Stimulated activated CD4-positive, alpha-beta T cell treated with anti-CD3 and anti-CD28 coated beads, Interleukin-4, amount 100 ng/mL, for 24 hours (primary cell): Measurements from ENCODE around the gene OGA.

ENCODE experiments used
- DNase-seq: peaks from one replicate; pipeline ENCODE4 v3.0.0-alpha.2; 2020

Gene OGA

DNA sequence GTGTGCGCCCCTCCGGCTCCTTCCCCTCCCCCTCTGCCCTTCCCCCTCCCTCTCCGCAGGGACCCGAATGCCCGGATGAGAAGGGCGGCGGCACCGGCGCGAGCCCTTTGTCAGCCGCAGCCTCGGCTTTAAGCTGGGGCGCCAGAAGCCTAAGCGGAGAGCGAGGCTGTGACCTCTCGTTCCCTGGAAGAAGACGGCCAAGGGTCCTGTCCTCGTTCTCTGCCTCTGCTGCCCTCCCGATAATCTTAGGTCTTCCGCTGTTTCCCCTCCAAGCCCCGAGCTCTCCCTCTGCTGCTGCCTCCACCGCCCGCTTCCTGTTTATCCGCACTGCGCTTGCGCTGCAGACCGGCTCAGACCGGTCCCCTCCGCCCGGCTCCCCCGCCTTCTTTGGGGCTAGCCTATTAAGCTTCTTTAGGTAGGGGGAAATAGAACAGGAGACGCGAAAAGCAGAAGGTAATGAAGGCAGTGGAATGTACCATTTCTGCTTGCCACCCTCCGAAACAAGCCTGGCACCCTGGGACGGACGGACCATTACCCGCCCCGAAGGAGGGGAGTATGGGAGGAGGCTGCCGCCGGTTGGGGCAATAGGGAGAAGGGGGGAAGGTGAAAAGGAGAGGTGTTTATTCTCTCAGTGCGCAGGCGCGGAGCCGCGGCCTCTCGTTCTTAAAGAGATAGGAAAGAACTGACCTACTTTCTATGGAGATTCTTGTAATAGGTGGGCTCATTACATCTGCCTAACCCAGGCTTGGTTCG is at the start of gene OGA:
OGA (minus strand) TSS at position 326 of the 753 bp plus-strand sequence. CDS start 422 bp downstream, outside the sequence.
- peak; percentile 98 for DNase-seq

DNA sequence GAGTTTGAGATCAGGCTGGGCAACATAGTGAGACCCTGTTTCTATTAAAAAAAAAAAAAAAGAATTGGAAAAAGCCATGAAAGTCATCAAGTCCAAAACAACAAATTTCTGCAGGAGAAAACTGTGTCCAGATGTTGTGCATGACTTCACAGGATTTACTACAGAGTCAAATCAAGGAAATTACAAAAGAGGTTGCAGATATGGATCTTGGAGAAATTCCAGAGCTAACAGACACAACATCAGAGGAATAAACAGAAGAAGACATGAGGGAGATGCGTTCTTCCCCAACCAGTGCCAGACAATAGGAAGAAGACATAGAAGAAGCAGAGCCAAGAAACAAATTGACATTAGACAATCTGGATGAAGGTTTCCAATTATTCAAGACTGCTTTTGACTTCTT is 49.7 kb upstream of the OGA start:
- no peak for DNase-seq

DNA sequence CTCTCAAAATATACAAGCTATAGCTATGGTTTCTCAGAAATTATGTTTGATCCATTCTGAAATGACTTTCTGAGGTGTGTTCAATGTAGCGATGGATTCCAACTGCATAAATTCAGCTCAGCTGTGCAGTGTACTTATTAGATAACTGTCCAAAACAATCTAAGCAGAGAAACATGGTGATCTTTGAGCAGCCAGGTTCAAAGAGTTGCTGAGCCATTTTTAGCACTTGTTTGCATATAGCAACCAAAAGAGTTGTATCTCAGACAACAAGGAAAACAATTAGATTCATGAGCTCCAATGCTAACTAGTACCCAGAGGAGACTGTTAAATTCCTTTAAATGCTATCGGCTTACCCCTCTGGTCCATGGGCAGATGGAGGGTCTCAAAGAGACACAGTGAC is 41.3 kb upstream of the OGA start:
- no peak for DNase-seq

DNA sequence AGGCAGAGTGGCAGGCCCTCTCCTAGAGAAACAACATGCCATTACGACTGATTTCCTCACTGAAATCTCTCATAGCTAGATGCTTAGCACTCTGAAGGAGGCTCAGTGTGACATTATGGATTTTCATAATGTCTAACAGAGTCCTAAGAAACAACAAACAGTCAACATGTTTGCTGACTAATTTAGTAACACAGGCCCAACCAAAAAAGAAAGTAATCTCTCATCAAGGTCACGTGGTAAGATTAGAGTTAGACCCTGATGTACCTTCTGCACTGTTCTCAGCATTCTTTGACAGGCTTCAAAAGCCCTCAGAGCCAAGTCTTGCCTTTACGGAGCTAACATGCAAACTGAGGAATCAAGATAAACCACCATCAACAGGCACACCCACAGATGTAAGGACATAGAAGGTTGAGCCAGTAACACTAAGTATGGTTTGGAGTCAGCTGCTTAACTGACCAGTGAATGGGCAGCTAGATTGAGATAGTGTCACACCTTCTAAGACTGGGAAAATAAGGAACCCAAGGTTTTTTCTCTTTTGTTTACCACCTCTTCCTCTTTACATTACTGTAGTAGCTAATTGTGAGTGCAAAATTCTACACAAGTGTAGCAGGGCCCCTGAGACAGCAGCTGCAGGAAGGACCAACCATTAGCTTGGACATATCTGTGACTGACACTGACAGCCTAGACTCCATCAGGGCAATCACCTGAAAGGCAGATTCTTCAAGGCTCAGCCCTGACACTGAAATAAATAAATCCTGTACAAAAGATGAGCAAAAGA is 40.7 kb upstream of the OGA start:
- DNase-seq = no peak

DNA sequence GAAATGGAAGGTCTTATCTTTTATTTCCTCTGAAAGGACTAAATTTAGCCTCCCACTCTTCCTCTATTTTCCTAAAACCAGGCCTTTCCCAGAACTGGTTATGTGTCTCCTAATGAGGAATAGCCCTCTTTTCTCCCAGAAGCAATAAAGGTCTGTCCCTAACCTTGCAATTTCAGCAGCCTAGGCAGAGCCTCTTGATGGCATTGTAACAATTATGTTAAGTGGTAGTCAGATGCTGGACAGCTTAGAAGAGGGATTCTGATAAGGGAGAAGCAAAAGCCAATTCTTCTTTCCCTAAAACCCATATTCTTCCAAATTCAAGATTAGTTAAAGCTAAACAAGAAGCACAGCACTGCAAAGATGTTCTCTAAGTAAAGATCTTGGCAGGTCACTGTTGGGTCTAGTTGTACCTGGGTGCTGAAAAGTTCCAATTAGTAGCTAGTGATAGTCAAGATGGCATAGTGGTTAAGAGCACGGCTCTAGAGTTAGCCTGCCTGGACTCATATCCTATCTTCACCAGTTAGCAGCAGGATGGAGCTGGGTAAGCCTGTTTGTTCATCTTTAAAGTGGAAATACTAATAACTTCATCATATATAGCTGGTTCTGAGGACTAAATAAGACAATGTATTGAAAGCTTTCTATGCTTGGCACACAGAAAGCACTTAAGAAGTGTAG is 39.7 kb upstream of the OGA start:
- DNase-seq = no peak

DNA sequence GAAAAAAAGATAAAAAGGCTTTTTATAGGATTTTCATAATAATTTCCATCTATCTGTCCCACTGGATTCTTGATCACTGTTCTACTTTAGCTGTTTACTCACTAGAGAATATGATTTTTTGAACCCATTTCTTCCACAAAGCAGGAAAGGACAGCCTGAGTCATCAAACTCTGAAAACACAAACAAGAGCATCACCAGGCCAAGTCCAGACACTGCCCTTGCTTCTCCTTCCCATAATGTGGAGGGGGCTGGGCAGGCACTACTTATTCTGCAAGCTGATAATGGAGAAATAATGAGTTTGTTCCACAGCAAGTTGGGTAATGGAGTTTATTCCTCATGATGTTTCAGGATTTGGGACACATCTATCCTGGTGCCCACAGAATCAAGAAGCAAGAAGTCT is 38.4 kb upstream of the OGA start:
- DNase-seq = no peak

DNA sequence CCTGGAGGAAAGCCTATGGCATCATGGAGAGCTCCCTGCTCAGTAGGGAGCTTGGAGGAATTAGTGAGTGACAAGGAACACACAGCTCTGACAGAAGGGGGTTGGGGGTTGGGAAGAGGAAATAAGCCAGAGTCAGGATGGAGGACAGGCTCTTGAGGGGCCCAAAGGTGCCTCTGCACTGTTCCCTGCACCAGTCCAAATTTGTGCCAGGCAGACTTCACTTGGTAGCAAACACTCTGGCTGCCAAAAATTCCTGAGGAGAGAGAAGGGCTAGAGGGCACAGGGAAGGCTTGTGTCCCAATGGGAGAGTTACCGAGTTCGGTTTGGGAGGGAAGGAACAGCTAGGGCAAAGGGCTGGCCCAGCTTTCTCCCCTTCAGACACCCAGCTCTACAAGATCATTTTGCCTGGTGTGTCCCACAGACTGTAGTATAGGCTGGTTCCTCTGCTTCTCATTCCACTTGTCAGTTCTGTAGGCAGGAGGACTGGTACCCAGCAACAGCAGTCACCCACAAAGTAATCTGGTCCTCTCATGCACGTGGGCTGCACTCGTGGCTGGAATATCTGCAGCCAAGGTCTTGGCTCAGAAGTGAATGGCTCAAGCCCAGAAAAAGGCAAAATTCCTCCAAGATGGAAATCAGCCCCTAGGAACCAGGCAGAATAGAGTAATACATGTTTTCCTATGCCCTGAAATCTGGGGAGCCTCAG is 33.3 kb upstream of the OGA start:
- DNase-seq = no peak

DNA sequence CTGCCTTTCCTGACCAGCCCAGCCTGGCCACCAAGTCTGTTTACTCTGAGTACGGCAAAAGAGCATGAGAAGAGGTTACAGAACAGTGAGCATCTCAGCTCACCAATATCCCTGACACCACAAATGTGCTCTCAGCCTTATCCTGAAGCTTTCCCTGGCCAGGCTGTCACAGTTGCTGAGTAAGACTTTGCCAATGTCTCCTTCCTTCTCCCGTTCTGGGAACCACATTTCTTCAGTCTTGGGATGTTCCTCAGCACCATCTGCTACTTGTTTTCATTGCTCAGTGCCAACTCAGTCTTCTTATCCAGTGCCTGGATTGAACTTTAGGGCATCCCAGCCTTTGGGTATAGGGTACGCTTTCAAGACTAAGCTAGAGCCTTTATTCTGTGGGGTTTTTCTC is 32.5 kb upstream of the OGA start:
- DNase-seq = no peak

DNA sequence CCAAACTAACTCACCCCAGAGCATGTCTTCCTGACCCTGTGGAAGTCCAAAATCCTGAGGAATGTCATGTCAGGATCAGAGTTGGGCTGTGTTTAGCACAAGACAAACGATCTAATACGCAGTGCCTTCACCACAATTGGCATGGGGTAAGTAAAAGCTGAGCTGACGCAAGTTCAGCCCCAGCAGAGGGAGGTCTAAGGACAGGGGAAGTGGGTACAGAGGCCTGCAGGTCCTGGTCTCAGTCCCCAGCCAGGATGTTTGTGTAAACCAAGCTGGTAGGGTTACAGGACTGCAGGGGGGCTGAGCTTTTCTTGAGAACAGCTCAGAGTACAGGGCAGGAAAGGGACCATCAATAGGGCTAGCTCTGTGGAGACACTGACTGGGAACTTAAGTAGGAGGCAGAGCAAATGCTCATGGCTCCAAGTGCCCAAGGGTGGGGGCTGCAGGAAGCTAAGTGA is 30.7 kb upstream of the OGA start:
- no peak for DNase-seq

DNA sequence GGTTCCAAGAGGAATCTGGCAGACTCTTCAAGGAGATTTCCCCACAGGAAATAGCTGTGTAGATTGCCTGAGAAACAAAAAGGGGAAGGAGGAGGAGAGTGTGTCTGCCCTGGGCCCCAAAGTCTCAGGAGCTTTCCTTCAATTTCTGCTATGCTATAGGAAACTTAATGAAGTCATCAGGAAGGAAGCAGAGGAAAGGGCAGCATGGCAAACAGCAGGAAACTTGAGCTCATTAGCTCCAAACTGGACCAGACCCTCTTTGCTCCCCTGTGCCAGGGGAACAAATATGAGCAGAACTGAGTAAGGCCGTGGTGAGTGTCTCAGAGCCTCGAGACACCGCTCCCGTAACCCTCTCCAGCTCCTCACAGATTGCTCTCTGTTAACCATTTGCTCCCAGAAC is 30.2 kb upstream of the OGA start:
- no peak for DNase-seq

DNA sequence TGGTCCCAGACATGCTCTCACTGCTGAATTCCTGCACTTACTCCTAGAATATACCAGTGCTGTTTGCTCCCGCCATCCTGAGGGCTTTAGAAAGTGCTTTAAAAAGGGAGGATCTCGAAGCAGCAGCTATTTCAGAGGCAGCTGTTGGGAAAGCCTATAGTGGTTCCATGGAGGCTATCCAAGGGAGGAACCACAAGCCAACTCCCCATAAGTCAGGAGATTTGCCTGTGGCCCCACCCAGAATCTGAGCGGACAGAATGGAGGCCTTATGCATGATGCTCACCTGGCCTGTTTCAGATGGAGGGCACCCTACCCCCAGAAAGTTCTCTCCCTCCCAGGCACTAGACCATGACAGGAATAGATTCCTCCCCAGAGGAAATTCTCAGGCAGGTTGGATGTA is 27.6 kb upstream of the OGA start:
- no peak for DNase-seq

DNA sequence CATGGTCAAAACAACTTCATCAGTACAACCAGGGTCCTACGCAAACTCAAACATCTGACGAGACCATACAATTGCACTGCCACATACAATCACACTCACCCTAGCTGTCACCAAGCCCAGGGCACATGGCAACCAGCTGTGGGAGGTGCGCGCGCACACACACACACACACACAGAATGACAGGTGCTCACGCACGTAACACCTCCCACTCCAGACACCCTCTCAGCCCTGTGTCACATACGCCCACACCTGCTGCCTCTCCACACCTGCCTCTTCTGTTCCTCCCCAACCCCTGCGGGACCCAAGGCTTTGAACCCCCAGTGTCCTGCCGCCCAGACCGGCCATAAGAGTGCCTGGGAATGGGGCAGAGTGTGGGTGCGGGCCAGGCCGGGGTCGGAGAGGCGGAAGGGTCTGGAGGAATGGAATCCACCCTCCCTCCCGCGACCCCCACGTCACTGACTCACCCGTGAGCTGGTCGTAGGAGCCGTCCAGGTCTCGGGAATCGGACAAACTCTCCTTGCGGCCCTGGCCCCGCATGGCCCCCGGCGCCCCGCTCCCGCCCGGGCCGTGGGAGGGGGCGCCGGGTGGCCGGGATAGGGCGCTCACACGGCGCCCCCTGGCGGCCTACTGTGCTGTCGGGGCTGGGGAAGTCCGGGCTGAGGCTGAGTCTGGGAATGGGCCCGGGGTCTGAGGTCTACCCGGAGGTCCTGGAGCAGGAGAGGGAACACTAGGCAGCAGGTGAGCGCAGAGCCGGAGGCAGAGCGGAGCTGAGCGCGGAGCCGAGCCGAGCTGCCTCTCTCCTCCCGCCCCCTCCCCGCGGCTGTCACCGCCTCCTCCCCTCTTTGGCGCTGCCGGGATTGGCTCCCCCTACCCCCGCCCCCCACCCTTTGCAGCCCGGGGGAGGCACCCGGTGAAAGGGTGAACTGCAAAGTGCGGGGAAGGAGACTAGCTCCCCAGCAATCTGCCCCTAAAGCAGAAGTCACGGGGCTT is 25.1 kb upstream of the OGA start, which contains the start of gene KCNIP2:
KCNIP2 (minus strand) TSS at position 769 of the 990 bp plus-strand sequence; CDS start at position 537, 232 bp downstream.
- peak; percentile 61 for DNase-seq

DNA sequence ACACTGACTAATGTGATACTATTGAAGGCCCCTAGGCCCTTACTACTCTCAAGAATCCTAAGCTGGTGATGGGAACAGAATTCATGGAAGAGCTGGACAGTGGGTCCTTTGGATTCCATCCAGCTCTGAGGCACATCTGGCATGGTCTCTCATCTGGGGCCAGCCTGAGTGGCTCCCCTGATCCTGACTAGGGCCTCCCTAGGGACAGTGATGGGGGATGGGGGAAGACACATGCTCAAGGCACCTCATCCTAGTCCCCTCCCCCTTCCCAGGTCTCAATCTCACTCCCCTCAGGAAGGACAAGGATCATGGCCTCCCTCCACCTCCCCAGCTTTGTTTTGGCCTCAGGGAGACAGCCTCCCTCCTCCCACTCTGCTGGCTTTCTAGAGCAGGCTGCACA is 23.6 kb upstream of the OGA start:
- DNase-seq = no peak

DNA sequence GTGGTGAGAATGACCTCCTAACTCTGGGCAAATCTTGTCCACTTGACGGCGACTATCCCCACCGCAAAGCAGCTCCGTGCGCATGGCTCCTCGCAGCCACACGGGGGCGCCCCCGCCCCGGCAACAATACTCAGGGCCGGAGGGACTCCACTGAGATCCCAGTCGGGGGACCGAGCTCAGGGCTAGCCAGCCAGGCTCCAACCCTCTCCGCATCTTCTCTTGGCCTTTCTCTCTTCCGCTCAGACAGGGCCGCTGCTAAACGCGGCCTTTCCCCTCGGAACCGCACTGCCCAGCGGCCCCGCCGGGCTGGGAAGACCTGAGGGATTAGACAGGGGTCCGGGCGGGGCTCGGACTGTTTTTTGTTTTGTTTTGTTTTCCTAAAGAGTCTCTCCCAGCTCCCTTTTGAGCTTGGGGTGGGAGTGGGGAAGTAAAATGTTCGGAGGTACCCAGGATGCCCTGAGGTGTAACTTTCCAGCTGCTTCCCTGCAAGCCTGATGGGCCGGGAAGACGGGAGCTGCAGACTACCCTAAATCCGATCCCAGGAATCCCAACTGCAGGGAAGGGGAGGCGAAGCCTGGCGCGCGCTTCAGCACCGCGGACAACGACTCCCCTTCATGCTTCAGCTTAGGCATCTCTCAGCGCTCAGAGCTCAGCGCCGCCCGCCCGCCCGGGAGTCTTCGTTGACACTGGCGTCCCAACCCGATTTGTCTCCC is 22.7 kb upstream of the OGA start:
- peak; percentile 78 for DNase-seq

DNA sequence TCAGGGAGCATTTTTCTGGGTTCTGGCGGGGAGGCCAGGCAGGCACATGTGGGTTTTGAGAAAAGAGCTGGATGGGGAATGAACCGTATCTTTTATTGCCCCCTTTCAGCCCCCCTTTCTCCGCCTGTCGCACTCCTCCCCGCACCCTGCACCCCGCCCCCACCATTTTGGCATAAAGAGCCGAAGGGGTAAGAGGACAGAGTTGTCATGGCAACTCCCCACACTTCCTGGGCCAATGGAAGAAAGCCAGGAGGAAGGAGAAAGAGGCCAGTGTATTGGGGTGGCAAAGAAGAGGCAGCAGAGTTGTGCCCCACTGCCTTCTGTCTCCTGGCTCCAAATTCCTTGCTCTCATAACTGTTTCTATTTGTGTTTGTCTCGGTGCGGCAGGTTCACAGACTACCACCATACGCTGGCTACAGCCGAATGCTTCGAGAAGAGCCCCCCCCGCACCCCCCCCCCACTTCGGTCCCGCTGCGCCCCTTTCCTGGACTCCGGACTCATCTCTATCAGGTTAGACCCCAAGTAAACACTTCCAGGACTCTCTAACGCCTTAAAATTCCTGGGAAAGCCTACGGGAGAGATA is 21.9 kb upstream of the OGA start:
- DNase-seq = no peak

DNA sequence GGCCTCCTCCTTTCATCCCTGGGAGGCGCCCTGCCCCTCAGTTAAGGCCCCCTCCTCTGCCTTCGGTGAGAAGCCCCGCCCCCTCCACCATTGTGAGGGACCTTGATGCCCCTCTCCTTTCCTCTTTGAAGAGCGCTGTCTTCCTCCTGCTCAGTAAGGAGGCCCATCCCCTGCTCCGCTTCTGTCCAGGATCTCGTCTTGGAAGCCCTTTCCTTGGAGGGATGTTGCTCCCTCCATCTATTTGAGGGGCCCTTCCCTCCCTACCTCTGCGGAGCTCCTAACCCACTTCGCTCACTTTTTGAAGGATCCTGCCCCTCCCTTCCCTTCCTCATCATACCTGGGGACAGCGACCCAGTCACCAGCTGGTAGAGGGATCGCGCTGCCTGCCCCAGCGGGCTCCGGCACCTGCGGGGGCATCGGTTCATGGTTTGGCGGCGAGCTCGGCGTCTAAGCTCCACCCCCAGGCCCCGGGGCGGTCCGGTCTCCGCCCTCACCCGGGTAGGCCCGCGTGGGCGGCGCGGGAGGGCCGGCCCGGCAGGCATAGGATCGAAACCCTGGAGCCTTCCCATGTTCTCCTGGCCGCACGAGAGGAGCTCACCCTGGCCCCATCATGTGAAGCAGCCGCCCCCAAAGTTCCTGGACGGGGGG is 21.3 kb upstream of the OGA start:
- DNase-seq = peak; percentile 51

DNA sequence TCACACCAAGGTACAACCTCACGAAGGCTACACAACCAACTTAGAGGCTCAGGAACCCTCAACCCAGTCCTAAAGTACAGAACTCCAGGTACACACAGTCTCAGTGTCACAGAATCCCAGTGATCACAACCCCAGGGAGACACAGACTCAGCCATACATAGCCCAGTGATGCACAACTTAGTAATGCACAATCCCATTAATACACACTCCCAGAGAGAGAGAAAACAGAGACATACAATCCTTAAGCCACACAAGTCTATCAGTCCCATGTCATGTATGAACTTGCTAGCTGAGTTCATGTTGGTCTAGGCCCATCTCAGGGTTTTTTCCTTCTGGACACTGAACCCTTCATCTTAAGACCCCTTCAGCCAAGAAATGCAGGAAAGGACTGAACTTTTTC is 20.8 kb upstream of the OGA start:
- DNase-seq = no peak

DNA sequence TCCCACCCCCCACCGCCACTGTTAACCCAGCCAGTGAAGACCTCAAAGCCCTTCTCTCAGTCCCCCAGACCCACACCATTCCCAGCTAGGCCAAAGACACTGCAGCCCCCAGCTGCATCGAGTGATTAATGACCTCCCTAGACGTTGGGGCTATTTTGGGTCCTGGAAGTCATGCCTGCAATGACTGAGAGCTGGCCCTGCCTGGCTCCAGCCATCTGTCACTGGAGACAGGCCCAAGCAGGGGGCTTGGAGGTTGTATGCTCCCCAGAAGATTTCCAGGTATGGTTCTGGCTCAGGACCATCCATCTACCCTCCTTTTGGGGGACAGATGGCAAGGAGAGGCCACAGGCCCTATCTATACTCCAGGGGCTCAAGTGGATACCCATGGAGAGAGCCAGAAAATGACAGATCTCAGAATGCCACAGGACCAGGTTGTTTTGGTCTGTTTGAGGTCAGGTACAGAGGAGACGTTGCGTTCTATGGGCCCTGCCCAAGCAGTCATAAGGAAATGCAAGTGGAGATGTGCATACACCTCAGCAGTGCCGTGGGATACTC is 20.2 kb upstream of the OGA start:
- no peak for DNase-seq

DNA sequence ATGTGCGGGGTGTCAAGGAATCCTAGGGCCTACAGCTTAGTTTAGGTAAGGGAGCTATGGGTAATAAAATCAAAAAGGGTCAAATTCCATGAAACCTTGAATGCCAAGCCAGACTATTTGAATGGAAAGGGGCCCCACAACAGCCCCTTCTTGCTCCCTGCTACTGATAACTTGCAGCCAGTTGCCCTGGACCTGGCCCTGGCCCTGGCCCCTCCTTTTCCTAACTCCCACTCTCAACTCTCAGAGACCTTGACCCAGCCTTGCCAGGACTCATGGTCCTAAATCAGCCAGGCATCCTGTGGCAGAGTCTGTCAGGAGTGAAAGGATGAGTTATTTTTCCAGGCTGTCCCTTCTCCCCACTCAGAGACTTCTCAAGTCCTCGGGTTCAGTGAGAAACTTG is 19.5 kb upstream of the OGA start:
- no peak for DNase-seq

DNA sequence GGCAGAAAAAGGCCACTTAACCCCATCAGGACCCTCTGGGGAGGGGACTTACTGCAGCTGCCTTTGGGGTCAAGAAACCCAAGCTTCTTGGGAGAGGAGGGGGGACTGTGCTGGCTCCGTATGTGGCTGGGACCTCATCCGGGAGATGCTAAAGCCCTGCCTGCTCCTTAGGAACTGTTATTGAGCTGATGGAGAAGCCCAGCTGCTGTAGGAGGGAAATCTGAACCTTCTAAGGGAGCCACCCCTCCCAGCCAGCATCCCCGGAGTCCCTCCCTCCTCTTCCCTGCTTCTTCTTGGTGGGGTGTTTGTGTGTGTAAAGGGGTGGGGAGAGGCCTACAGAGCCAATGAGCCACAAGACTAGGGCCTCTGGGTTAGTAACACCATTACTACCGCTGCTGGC is 17.1 kb upstream of the OGA start:
- DNase-seq = no peak
